ENCODE data around the gene TMPRSS9. TPM values are rescaled to one million over a fixed set of nuclear protein-coding genes. Genes with fewer than 3 reads are reported as not detected.
"Not testable (repeated sequence)": the region's sequence is repeated elsewhere in the genome, so short reads cannot be mapped to it uniquely, and the experiment has no call there.

The TMPRSS9 gene
- total and polyA plus RNA-seq, 2 experiments from 2014 or later, result 0.28 TPM; not detected in 1

DNA sequence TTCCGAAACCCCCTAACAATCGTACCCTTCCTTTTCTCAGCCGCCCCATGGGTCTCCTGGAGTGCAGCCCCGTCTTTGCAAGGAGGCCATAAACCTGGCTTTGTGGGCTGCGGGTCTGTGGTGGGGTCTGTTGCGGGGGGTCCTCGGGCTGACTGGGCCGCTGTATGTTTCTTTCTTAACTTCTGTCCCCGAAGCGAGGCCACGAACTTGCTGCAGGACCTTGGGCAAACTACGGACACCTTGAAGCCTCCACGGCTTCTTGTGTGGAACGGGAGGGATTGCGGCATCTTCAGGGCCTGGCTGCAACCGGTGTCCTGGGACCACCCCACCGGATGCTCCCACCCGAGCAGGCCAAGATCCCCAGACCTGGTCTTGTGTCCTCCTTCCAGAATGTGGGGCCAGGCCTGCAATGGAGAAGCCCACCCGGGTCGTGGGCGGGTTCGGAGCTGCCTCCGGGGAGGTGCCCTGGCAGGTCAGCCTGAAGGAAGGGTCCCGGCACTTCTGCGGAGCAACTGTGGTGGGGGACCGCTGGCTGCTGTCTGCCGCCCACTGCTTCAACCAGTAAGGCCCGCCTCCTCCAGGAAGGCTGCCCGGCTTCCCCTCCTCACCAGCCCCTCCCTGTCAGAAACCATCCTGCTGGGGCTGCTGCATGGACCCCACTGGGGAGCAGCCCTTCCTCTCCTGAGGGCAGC, 55.4 kb downstream of the TMPRSS9 start:
- Histone ChIP-seq H4K20me1 (ENCODE audit: insufficient read depth) (no peaks in the 10 kb centered on the region), H2AFZ (no peak overlapping the region), H3K36me3 (ENCODE audit: low read depth) (no peaks in the 10 kb centered on the region), H3K9me3 (ENCODE audit: low read depth) (no peaks in the 10 kb centered on the region), H3F3A (ENCODE audit: insufficient read depth) (no peaks in the 10 kb centered on the region; the same call in 1 of the 2 replicates), H3K4me1 (ENCODE audit: insufficient read depth) (no peaks in the 10 kb centered on the region), H3K4me3 (no peak overlapping the region), H3K9me2 (ENCODE audit: insufficient read depth) (no peaks in the 10 kb centered on the region), H3K4me2 (ENCODE audit: unreplicated experiment) (no peak overlapping the region), H3K79me2 (ENCODE audit: insufficient read depth) (no peaks in the 10 kb centered on the region), H3K9ac (no peak overlapping the region), H3K27me3 (replicated peaks; ENCODE audit: insufficient read depth) (no peaks in the 10 kb centered on the region), H3K27ac (no peak overlapping the region)
- in situ Hi-C loops (cut with MboI), result no loop called here
- WGBS, 2 experiments (ENCODE audit: low coverage in 1 of 2, low lambda C conversion rate in 2 of 2, missing lambda C conversion rate in 2 of 2), result 80 to 83% methylated on average over 25 to 29 of the region's 29 CpGs
- TF ChIP-seq EZH2phosphoT487 (IDR thresholded peaks at IDR 0.05; ENCODE audit: insufficient read depth, low read depth) (no peak), EZH2 (IDR thresholded peaks at IDR 0.05; ENCODE audit: insufficient read depth, poor library complexity, severe bottlenecking) (no peak)
- no peak for DNase-seq

DNA sequence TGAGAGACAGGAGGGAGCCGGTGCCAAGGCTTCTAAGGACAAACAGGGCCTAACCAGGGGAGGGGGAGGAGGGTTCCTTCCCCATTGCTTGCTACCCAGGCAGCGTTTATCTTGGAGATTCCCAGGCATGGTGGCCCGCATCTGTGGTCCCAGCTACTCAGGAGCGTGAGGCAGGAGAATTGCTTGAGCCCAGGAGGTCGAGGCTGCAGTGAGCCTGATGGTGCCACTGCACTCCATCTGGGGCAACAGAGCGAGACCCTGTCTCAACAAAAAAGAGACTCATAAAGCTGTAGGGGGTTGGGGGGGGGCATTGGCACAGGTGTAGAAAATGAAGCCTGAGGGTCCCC, 55.9 kb downstream of the TMPRSS9 start:
- Histone ChIP-seq H3K4me1 (ENCODE audit: insufficient read depth) (no peaks in the 10 kb centered on the region), H3K36me3 (ENCODE audit: low read depth) (no peaks in the 10 kb centered on the region), H3K79me2 (ENCODE audit: insufficient read depth) (no peaks in the 10 kb centered on the region), H3K9me3 (ENCODE audit: low read depth) (no peaks in the 10 kb centered on the region), H3K27me3 (replicated peaks; ENCODE audit: insufficient read depth) (no peaks in the 10 kb centered on the region), H3K9ac (no peak overlapping the region), H4K20me1 (ENCODE audit: insufficient read depth) (no peaks in the 10 kb centered on the region), H3K4me2 (ENCODE audit: unreplicated experiment) (no peak overlapping the region), H3K4me3 (no peak overlapping the region), H3K9me2 (ENCODE audit: insufficient read depth) (no peaks in the 10 kb centered on the region), H3K27ac (no peak overlapping the region), H2AFZ (no peak overlapping the region), H3F3A (ENCODE audit: insufficient read depth) (no peaks in the 10 kb centered on the region; the same call in 1 of the 2 replicates)
- in situ Hi-C loops (cut with MboI), result no loop called here
- DNase-seq, result no peak
- WGBS, 2 experiments (ENCODE audit: low coverage in 1 of 2, low lambda C conversion rate in 2 of 2, missing lambda C conversion rate in 2 of 2), result 69 to 80% methylated on average over 6 of the region's 6 CpGs
- no peak for TF ChIP-seq EZH2 (IDR thresholded peaks at IDR 0.05; ENCODE audit: insufficient read depth, poor library complexity, severe bottlenecking)

DNA sequence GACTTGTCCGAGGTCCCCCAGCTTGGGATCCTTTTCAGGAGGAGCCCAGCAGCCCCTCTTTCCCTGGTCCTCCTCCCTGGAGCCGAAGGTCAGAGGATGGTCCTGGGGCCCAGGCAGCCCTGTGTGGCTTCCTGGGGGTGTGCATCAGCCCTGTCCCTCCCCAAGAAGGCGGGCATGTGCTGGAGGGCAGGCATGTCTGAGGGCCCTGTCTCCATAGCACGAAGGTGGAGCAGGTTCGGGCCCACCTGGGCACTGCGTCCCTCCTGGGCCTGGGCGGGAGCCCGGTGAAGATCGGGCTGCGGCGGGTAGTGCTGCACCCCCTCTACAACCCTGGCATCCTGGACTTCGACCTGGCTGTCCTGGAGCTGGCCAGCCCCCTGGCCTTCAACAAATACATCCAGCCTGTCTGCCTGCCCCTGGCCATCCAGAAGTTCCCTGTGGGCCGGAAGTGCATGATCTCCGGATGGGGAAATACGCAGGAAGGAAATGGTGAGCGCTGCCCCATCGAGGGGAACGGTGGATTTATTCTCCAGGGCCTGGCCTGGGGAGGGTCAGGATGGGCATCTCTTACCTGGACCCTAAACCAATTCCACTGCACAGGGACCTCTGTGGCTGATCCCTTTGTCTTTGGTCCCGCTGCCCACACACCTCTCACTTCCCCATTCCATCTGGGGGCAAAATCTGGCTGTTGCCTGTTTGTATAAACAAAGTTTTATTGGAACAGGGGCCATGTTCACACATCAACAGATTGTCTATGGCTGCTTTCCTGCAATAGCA, 56.4 kb downstream of the TMPRSS9 start:
- H3K9ac ChIP-seq, result no peak overlapping the region
- no peaks in the 10 kb centered on the region for H4K20me1 ChIP-seq (ENCODE audit: insufficient read depth)
- no peaks in the 10 kb centered on the region for H3K9me2 ChIP-seq (ENCODE audit: insufficient read depth)
- no peak overlapping the region for H3K4me3 ChIP-seq
- H3K4me1 ChIP-seq (ENCODE audit: insufficient read depth), result no peaks in the 10 kb centered on the region
- H3K36me3 ChIP-seq (ENCODE audit: low read depth), result no peaks in the 10 kb centered on the region
- no peak overlapping the region for H2AFZ ChIP-seq
- no peaks in the 10 kb centered on the region for H3K27me3 ChIP-seq (replicated peaks; ENCODE audit: insufficient read depth)
- no peak for DNase-seq
- in situ Hi-C loops (cut with MboI), result no loop called here
- no peaks in the 10 kb centered on the region; the same call in 1 of the 2 replicates for H3F3A ChIP-seq (ENCODE audit: insufficient read depth)
- 0 out of 2 replicates have a peak, but pooled peaks cover 2% of the 10 kb centered on the region for H3K79me2 ChIP-seq (ENCODE audit: insufficient read depth)
- no peaks in the 10 kb centered on the region for H3K9me3 ChIP-seq (ENCODE audit: low read depth)
- WGBS, 2 experiments (ENCODE audit: low coverage in 1 of 2, low lambda C conversion rate in 2 of 2, missing lambda C conversion rate in 2 of 2), result 84 to 86% methylated on average over 19 of the region's 19 CpGs
- no peak for TF ChIP-seq EZH2phosphoT487 (IDR thresholded peaks at IDR 0.05; ENCODE audit: insufficient read depth, low read depth)
- no peak for TF ChIP-seq EZH2 (IDR thresholded peaks at IDR 0.05; ENCODE audit: insufficient read depth, poor library complexity, severe bottlenecking)
- no peak overlapping the region for H3K27ac ChIP-seq
- no peak overlapping the region for H3K4me2 ChIP-seq (ENCODE audit: unreplicated experiment)

DNA sequence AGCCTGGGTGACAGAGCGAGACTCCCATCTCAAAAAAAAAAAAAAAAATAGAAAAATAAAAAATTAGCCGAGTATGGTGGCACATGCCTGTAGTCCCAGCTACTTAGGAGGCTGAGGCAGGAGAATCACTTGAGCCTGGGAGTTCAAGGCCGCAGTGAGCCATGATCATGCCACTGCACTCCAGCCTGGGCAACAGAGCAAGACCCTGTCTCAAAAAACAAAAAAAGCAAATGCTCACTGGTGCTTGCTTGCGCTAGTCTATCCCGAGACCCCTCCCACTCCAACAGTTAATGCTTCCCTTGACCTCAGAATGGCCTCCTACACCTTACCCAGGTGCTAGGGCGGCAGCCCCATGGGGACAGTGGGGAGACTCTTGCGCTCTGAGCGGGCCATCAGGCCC, 57.4 kb downstream of the TMPRSS9 start:
- H3K36me3 ChIP-seq (ENCODE audit: low read depth); H3K9me2 ChIP-seq (ENCODE audit: insufficient read depth); H3K27ac ChIP-seq; H3K4me3 ChIP-seq; H3K4me1 ChIP-seq (ENCODE audit: insufficient read depth); H4K20me1 ChIP-seq (ENCODE audit: insufficient read depth); H2AFZ ChIP-seq; DNase-seq; H3K9ac ChIP-seq; H3K27me3 ChIP-seq (replicated peaks; ENCODE audit: insufficient read depth); H3K9me3 ChIP-seq (ENCODE audit: low read depth); H3F3A ChIP-seq (ENCODE audit: insufficient read depth); in situ Hi-C loops (cut with MboI); H3K4me2 ChIP-seq (ENCODE audit: unreplicated experiment): not testable (repeated sequence)
- peaks cover 11% of the 10 kb centered on the region; the same call in 1 of the 2 replicates for H3K79me2 ChIP-seq (ENCODE audit: insufficient read depth)
- 96 to 98% methylated on average over 7 to 8 of the region's 8 CpGs for WGBS, 2 experiments (ENCODE audit: low coverage in 1 of 2, low lambda C conversion rate in 2 of 2, missing lambda C conversion rate in 2 of 2)

Data from GM23248 (cell line).